ENCODE data around the gene EIF3M. TPM values are rescaled to one million over a fixed set of nuclear protein-coding genes. Genes with fewer than 3 reads are reported as not detected.
"Not testable (repeated sequence)": the region's sequence is repeated elsewhere in the genome, so short reads cannot be mapped to it uniquely, and the experiment has no call there.

The EIF3M gene
- total RNA-seq, 4 donors from 2014 or later: 226 to 489 (median 396) TPM

GRCh38 chr11:32586576-32587190 is 3.1 kb downstream of the EIF3M start:
- Histone ChIP-seq H3K9me3 (no peaks in the 10 kb centered on the region), H3K4me1 (peaks cover 17% of the 10 kb centered on the region), H3K36me3 (peaks cover 32% of the 10 kb centered on the region), H3K27ac (no peak overlapping the region), H3K4me3 (no peak overlapping the region), H3K27me3 (no peaks in the 10 kb centered on the region)
- 81% methylated on average over 4 of the region's 4 CpGs for WGBS
- TF ChIP-seq EP300 (IDR thresholded peaks at IDR 0.05) (no peak), CTCF (IDR thresholded peaks at IDR 0.05) (no peak), POLR2A (IDR thresholded peaks at IDR 0.05) (no peak), POLR2AphosphoS5 (IDR thresholded peaks at IDR 0.05) (no peak)
- no peak for DNase-seq (ENCODE audit: low spot score in 2 of 2)

- Histone ChIP-seq H3K4me1 (no peaks in the 10 kb centered on the region), H3K4me3 (no peak overlapping the region), H3K27me3 (no peaks in the 10 kb centered on the region), H3K36me3 (peaks cover 94% of the 10 kb centered on the region), H3K9me3 (no peaks in the 10 kb centered on the region), H3K27ac (no peak overlapping the region)
- DNase-seq (ENCODE audit: low spot score in 2 of 2): no peak
- no peak for TF ChIP-seq POLR2AphosphoS5 (IDR thresholded peaks at IDR 0.05)
- TF ChIP-seq CTCF (IDR thresholded peaks at IDR 0.05): no peak
- TF ChIP-seq POLR2A (IDR thresholded peaks at IDR 0.05): no peak
- TF ChIP-seq EP300 (IDR thresholded peaks at IDR 0.05): no peak
Measured at GRCh38 chr11:32594272-32594671, 10.6 kb downstream of the EIF3M start.

- not testable (repeated sequence) for DNase-seq (ENCODE audit: low spot score in 2 of 2); H3K4me3 ChIP-seq; H3K27ac ChIP-seq; H3K27me3 ChIP-seq; H3K4me1 ChIP-seq; H3K9me3 ChIP-seq
- H3K36me3 ChIP-seq: peaks cover 87% of the 10 kb centered on the region
- 96% methylated on average over 14 of the region's 14 CpGs for WGBS
Measured at GRCh38 chr11:32596114-32596513, 12.5 kb downstream of the EIF3M start.

GRCh38 chr11:32597921-32598320 is 14.3 kb downstream of the EIF3M start:
- DNase-seq (ENCODE audit: low spot score in 2 of 2): no peak
- Histone ChIP-seq H3K4me3 (no peak overlapping the region), H3K4me1 (no peaks in the 10 kb centered on the region), H3K9me3 (no peaks in the 10 kb centered on the region), H3K27ac (no peak overlapping the region), H3K27me3 (no peaks in the 10 kb centered on the region), H3K36me3 (peaks cover 87% of the 10 kb centered on the region)
- 61% methylated on average over 1 of the region's 1 CpG for WGBS
- TF ChIP-seq POLR2A (IDR thresholded peaks at IDR 0.05): no peak
- no peak for TF ChIP-seq EP300 (IDR thresholded peaks at IDR 0.05)
- no peak for TF ChIP-seq POLR2AphosphoS5 (IDR thresholded peaks at IDR 0.05)
- TF ChIP-seq CTCF (IDR thresholded peaks at IDR 0.05): no peak

- H3K4me1 ChIP-seq: no peaks in the 10 kb centered on the region
- H3K27me3 ChIP-seq: no peaks in the 10 kb centered on the region
- no peaks in the 10 kb centered on the region for H3K9me3 ChIP-seq
- H3K36me3 ChIP-seq: peaks cover 65% of the 10 kb centered on the region
- no peak for TF ChIP-seq POLR2A (IDR thresholded peaks at IDR 0.05)
- no peak for TF ChIP-seq CTCF (IDR thresholded peaks at IDR 0.05)
- no peak for TF ChIP-seq POLR2AphosphoS5 (IDR thresholded peaks at IDR 0.05)
- no peak for TF ChIP-seq EP300 (IDR thresholded peaks at IDR 0.05)
- no peak overlapping the region for H3K4me3 ChIP-seq
- no peak overlapping the region for H3K27ac ChIP-seq
- DNase-seq (ENCODE audit: low spot score in 2 of 2): no peak
- 58% methylated on average over 4 of the region's 4 CpGs for WGBS
Measured at GRCh38 chr11:32602657-32603415, 19.2 kb downstream of the EIF3M start.

Data from suprapubic skin (tissue), 4 donors.